Progenitor cell of endocrine pancreas (in vitro differentiated cells): ENCODE measurements around the gene SCAMP1. TPM values are rescaled to one million over a fixed set of nuclear protein-coding genes. Genes with fewer than 3 reads are reported as not detected.

Experiments
- DNase-seq: peaks from one replicate; pipeline ENCODE4 v3.0.0; 2021; ENCODE audit warnings: low spot score; ENCODE audit not compliant: unreplicated experiment
- H3K27ac Mint-ChIP-seq: 2 replicates; pipeline ENCODE4 v1.8.0; 2021; ENCODE audit warnings: mild to moderate bottlenecking, moderate library complexity, mixed read lengths
- H3K27me3 Mint-ChIP-seq: 2 replicates; pipeline ENCODE4 v1.8.0; 2021; ENCODE audit warnings: mixed read lengths
- H3K36me3 Mint-ChIP-seq: 2 replicates; pipeline ENCODE4 v1.8.0; 2022; ENCODE audit warnings: mixed read lengths; ENCODE audit not compliant: insufficient read depth
- H3K4me1 Mint-ChIP-seq: 2 replicates; pipeline ENCODE4 v1.8.0; 2021; ENCODE audit warnings: low read depth, mixed read lengths
- H3K4me3 Mint-ChIP-seq: 2 replicates; pipeline ENCODE4 v1.8.0; 2021; ENCODE audit warnings: low read depth, mild to moderate bottlenecking, moderate library complexity, mixed read lengths
- H3K9me3 Mint-ChIP-seq: 2 replicates; pipeline ENCODE4 v1.8.0; 2021; ENCODE audit warnings: low read depth, mixed read lengths
- total RNA-seq: library from RNA; stranded (reverse); gene quantifications from 2 replicates; pipeline ENCODE4 v1.2.1, GENCODE V29; 2021
- TF ChIP-seq, protein P1 (sequence below): fragments of 200-600 bp; sonication (generic); IDR thresholded peaks from one replicate; pipeline ENCODE4 v1.5.0; 2021; ENCODE audit warnings: antibody characterized with exemption, mild to moderate bottlenecking; ENCODE audit not compliant: unreplicated experiment

SCAMP1 gene
- total RNA-seq, 1 donor from 2014 or later, result 43.5 TPM

DNA sequence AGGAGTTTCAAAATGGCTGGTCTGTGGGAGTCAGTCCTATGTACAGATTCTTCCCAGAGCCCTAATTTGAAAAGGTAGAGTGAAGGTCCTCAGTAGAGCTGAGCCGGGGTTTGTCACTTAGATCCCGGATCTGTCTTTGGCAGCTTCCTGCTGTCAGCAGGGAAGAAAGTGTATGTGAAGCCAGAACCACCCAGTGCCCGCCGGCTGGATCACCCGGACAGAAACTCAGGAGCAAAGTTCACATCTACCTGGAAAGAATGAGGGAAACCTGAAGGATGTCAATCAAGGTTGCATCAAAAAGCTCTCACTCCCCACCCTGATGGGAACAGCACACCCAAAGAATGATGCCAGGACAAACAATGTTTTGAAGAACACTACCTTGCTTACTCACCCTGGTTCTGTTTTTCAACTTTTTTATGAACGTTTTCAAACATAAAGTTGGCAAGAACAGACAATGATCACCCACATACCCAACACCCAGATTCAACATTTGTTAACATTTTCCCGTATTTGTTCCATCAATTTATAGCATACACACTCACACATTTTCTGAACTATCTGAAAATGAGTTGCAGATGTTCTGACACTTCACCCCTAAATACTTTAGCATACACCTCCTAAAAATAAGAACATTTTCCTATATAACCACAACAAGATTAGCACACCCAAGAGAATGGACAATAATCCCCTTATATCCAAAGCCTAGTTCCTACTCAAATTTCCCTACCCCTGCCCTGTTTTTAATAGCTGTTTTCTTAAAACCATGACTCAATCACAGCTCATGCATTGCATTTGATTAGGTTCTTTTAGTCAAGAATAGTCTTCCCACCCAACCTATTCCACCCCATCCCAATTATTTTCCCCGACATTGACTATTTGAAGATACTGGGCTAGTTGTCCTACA is 154.3 kb downstream of the SCAMP1 start:
- peaks cover 19% of the 10 kb centered on the region for H3K4me1 Mint-ChIP-seq
- H3K9me3 Mint-ChIP-seq, result no peaks in the 10 kb centered on the region
- H3K36me3 Mint-ChIP-seq, result peaks cover 6% of the 10 kb centered on the region
- TF ChIP-seq, protein P1, sequence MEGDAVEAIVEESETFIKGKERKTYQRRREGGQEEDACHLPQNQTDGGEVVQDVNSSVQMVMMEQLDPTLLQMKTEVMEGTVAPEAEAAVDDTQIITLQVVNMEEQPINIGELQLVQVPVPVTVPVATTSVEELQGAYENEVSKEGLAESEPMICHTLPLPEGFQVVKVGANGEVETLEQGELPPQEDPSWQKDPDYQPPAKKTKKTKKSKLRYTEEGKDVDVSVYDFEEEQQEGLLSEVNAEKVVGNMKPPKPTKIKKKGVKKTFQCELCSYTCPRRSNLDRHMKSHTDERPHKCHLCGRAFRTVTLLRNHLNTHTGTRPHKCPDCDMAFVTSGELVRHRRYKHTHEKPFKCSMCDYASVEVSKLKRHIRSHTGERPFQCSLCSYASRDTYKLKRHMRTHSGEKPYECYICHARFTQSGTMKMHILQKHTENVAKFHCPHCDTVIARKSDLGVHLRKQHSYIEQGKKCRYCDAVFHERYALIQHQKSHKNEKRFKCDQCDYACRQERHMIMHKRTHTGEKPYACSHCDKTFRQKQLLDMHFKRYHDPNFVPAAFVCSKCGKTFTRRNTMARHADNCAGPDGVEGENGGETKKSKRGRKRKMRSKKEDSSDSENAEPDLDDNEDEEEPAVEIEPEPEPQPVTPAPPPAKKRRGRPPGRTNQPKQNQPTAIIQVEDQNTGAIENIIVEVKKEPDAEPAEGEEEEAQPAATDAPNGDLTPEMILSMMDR, result no peak
- DNase-seq, result no peak
- no peak overlapping the region for H3K27ac Mint-ChIP-seq
- H3K4me3 Mint-ChIP-seq, result no peak overlapping the region
- H3K27me3 Mint-ChIP-seq, result peaks cover 68% of the 10 kb centered on the region

DNA sequence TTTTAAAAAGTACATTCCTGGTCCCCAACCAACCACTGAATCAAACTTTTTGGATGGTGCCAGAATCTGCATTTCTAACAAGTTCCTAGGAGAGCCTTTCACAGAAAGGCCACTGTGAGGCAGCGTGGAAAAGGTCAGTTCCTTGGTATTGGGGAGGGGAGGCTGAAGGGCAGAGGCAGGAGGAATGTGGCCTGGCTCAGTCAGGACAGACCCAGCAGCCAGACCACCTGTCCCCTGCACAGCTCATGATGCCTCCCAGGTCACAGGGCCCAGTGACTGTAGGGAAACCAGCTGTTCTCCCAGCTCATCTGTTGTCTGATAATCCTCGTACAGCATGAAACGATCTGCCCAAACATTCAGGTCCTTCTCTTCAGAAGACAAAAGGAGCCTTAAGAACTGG is 155.3 kb downstream of the SCAMP1 start:
- Mint-ChIP-seq H3K27me3 (peaks cover 72% of the 10 kb centered on the region), H3K36me3 (peaks cover 6% of the 10 kb centered on the region), H3K27ac (no peak overlapping the region), H3K9me3 (no peaks in the 10 kb centered on the region), H3K4me1 (peaks cover 13% of the 10 kb centered on the region), H3K4me3 (no peak overlapping the region)
- TF ChIP-seq, protein P1, result no peak
- no peak for DNase-seq

GRCh38 chr5:78518365-78519197 is 158.2 kb downstream of the SCAMP1 start:
- H3K4me3 Mint-ChIP-seq, result no peak overlapping the region
- TF ChIP-seq, protein P1, result no peak
- H3K27ac Mint-ChIP-seq, result peak overlapping the region; percentile 79
- no peaks in the 10 kb centered on the region for H3K9me3 Mint-ChIP-seq
- peaks cover 6% of the 10 kb centered on the region for H3K36me3 Mint-ChIP-seq
- no peak for DNase-seq
- peaks cover 69% of the 10 kb centered on the region for H3K27me3 Mint-ChIP-seq
- peaks cover 28% of the 10 kb centered on the region for H3K4me1 Mint-ChIP-seq

DNA sequence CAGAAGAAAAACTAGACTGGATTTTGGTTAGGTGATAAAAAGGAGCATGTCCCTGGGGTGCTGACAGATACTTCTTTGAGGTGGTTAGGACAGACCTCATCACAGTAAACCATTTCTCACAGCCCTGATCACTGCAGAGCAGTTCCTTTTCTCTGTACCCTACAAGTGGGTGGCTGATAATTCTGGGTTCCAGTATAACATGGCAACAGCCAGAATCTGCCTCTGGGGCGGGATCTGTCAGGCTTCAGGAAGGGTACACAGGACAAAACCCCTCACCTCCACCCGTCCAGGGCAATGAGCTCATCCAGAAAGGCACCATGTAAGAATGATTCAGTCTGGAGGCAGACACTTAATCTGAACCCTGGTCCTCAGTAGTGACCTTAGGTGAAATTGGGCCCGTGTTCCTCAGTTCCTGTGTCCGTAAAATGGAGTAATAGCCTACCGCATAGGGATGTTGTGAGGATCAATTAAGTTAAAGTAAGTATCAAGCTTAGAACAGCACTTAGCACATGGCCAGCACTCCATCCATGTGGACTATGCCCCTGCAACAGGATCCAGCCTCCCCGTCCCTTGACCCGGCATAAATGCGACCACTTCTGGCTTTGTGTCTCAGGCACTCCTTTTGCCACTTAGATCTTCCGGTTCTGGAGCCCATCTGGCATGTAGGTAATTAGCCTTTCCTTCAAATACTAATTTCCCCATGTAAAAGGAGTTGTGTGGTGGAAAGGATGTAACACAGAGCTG is 159.0 kb downstream of the SCAMP1 start:
- Mint-ChIP-seq H3K4me1 (peaks cover 35% of the 10 kb centered on the region), H3K27ac (no peak overlapping the region), H3K4me3 (no peak overlapping the region), H3K36me3 (peaks cover 4% of the 10 kb centered on the region), H3K9me3 (no peaks in the 10 kb centered on the region), H3K27me3 (peaks cover 64% of the 10 kb centered on the region)
- TF ChIP-seq, protein P1, result no peak
- DNase-seq, result no peak

- peaks cover 68% of the 10 kb centered on the region for H3K27me3 Mint-ChIP-seq
- H3K27ac Mint-ChIP-seq, result no peak overlapping the region
- TF ChIP-seq, protein P1, result no peak
- no peak for DNase-seq
- H3K4me1 Mint-ChIP-seq, result peaks cover 35% of the 10 kb centered on the region
- H3K9me3 Mint-ChIP-seq, result no peaks in the 10 kb centered on the region
- no peak overlapping the region for H3K4me3 Mint-ChIP-seq
- peaks cover 4% of the 10 kb centered on the region for H3K36me3 Mint-ChIP-seq
Measured at GRCh38 chr5:78521455-78521854, 161.0 kb downstream of the SCAMP1 start.
